Brain pericyte (primary cell): Measurements from ENCODE around the gene SNX8.

Source experiments
- DNase-seq: peaks from one replicate; pipeline ENCODE4 v3.0.0-alpha.2; 2012; ENCODE audit warnings: low read depth, low spot score

SNX8 gene

DNA sequence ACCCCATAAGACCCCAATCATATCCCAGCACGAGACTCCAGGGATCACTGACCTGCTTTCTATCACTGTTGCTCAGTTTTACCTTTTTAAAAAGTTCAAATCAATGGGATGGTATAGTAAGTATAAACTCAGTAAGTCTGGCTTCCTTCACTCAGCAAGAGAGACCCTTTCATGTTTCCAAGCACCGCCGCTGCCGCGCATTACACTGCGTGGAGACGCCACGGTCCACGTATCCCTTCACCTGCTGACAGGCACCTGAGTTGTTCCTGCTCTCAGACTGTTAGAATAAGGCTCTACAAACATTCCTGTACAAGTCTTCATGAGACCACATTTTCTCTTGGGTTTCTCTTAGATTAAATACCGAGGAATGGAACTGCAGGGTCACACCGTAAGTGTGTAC is 109.8 kb downstream of the SNX8 start:
- no peak for DNase-seq

DNA sequence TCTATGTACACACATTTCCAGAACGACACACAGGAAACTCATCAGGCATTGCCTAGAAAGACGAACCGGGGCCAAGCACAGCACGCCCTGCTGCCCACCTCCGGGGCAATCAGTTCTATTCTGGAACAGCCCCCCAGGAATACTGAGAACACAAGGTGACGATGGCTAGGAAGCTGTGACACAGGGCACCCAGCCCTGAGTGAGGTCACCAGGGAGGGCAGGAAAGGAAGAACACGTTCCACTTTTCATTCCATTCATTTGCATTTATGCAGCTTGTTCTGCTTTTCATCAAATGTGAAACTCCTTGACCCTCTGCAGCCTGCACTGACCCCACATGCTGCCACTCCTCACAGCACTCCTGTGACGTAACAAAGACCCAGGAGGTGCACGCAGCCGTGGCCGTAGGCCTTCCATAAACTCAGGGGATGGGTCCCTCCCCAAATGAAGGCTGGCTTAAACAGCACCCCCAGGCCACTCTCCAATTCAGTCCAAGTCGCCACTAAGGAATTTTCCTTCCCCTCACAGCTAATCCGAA is 110.4 kb downstream of the SNX8 start:
- no peak for DNase-seq

DNA sequence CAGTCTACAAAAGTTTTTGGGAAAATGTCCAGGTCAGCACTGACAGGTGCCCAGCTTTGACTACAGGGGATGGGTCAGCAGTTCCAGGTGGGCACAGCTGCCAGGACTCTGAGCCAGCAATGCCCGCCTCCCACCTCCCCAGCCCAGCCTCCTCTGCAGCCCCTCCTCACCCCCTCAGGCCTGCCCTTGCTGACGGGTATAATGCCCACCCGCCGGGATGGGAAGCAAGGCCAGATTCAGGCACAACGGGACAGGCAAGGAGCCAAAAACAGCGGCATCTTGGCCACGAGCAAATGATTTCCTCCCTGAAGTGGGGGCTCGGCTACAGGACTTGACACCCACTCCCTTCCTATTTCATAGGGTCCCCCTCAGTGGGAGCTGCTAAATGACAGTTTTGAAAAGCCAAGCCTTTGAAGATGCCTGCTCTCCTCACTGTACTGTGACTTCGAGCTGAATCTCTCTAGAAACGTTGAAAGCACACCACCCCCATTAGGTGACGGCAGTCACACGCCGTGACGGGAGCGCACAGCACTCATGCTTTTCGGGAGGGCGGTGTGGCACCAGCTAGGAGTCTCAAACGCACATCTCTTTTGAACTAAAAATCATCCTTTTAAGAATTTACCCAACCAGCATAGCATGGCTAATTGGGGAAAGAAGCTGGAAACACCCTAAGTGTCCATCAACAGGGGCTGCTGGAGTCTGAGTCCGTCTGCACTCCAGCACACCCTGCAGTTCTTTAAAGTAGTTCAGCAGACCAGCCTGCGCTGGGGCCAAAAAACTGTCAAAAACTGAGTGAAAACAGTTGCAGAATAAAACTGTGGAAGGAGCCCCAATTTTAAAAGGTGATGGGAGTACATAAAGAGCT is 111.1 kb downstream of the SNX8 start:
- DNase-seq = no peak

DNA sequence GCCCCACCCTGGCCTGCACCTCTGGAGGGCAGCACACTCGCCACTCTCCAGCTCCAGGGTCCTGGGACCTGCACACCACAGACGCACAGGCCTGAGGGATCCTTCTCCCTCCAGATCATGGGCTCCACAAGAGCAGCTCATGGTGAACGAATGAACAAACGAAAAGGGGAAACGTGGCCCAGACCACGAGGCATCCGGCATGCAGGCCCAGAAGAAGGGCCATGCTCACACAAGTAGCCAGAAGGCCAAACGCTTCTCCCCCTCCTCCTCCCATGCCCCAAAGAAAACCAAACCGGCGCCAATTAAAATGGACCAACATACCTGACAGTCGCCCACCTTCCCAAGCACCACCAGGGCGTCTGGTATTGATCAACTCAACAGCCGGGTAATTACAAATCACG is 111.9 kb downstream of the SNX8 start:
- DNase-seq = no peak
